ENCODE results near the gene GPR155. TPM values are rescaled to one million over a fixed set of nuclear protein-coding genes. Genes with fewer than 3 reads are reported as not detected.

Gene GPR155
- total RNA-seq (10 to 100 TPM; 15.0 to 25.0 (median 16.5) TPM), polyA plus RNA-seq (10 to 100 TPM in 1 of 2 donors, 1 to 10 TPM in 1; 5.2 to 10.8 TPM), total RNA-seq (42.5 reads per million, percentile 68 among the genes with 10 or more reads in this experiment)

- H3K27ac Mint-ChIP-seq = peak within 1 kb of the TSS; percentile 90 to 100 (median 96)
- peaks cover 41 to 83% (median 73%) of the 10 kb centered on the region in 7 donors for H3K4me1 Mint-ChIP-seq
- peaks cover 6 to 16% (median 12%) of the 10 kb centered on the region in 5 donors for H3K36me3 Mint-ChIP-seq
- H3K27ac ChIP-seq (ENCODE audit: low read depth, low read length) = peak within 1 kb of the TSS; percentile 87
- ChIA-PET POLR2A (interaction anchor here (0.9 to 2.4 kb wide), 16 partner anchors 9 to 201 kb away, joined by 3 to 10 read pairs (median 6); partner anchors contain the start of gene WIPF1), CTCF (interaction anchor here (0.5 to 3.8 kb wide), 4 partner anchors 9 to 158 kb away, joined by 3 to 25 read pairs (median 15); no protein-coding TSS in a partner anchor)
- DNase-seq = peak in 4 of 9 donors; percentile 26 to 62 (median 45)
- H3K27me3 ChIP-seq (ENCODE audit: control insufficient read depth in 2 of 2, insufficient read depth in 2 of 2, low read length in 2 of 2) = no peaks in the 10 kb centered on the region
- no peaks in the 10 kb centered on the region for H3K27me3 Mint-ChIP-seq
- peak within 1 kb of the TSS; percentile 90 for H3K4me3 ChIP-seq (ENCODE audit: low read length)
- peak within 1 kb of the TSS; percentile 92 to 100 (median 98) for H3K4me3 Mint-ChIP-seq
- intact Hi-C loops (cut with micrococcal nuclease) = loop anchor here (1.0 to 5.0 kb wide), 17 partner anchors 9 to 1929 kb away; partner anchors contain the start of genes ATP5MC3 (in 2 of the 2), SCRN3 (in 2 of the 2), ATF2 (in 1 of the 2) and OLA1 (in 1 of the 2)
- no peaks in the 10 kb centered on the region for H3K9me3 ChIP-seq (ENCODE audit: control insufficient read depth in 2 of 3, low read length in 3 of 3)
- H3K36me3 ChIP-seq (ENCODE audit: control insufficient read depth in 2 of 3, insufficient read depth in 3 of 3, low read length in 3 of 3) = peaks cover 0 to 12% (median 4%) of the 10 kb centered on the region in 3 experiments
- peak; percentile 51 for ATAC-seq
- H3K9me3 Mint-ChIP-seq = peaks cover 0 to 3% (median 0%) of the 10 kb centered on the region in 11 donors
- H3K4me1 ChIP-seq (ENCODE audit: control insufficient read depth in 2 of 2, insufficient read depth in 2 of 2, low read length in 2 of 2) = peaks cover 24 to 35% of the 10 kb centered on the region in 2 donors
These were observed at the start of gene GPR155 for GRCh38 chr2:174486563-174487107. Gene GPR155, minus strand, starts transcription at chr2:174487029. Its CDS starts 5,073 bp downstream, at chr2:174481956.

- intact Hi-C loops (cut with micrococcal nuclease) = no loop called here
These were observed 49.2 kb upstream of the GPR155 start for GRCh38 chr2:174535757-174536703.

GRCh38 chr2:174535083-174535482, 48.3 kb upstream of the GPR155 start:
- Histone ChIP-seq H3K36me3 (ENCODE audit: control insufficient read depth in 2 of 3, insufficient read depth in 3 of 3, low read length in 3 of 3) (no peaks in the 10 kb centered on the region), H3K4me1 (ENCODE audit: control insufficient read depth in 2 of 2, insufficient read depth in 2 of 2, low read length in 2 of 2) (no peaks in the 10 kb centered on the region), H3K27ac (ENCODE audit: low read depth, low read length) (no peak overlapping the region), H3K27me3 (ENCODE audit: control insufficient read depth in 2 of 2, insufficient read depth in 2 of 2, low read length in 2 of 2) (no peaks in the 10 kb centered on the region), H3K4me3 (ENCODE audit: low read length) (no peak overlapping the region), H3K9me3 (ENCODE audit: control insufficient read depth in 2 of 3, low read length in 3 of 3) (no peaks in the 10 kb centered on the region)
- intact Hi-C loops (cut with micrococcal nuclease) = no loop called here
- ChIA-PET CTCF (no interaction called here), POLR2A (interaction anchor here (0.7 to 1.7 kb wide), 2 partner anchors 12 to 51 kb away, joined by 4 read pairs; no protein-coding TSS in a partner anchor)
- H3K9me3 Mint-ChIP-seq = no peaks in the 10 kb centered on the region
- peaks cover 0 to 5% (median 0%) of the 10 kb centered on the region in 5 donors for H3K36me3 Mint-ChIP-seq
- H3K27me3 Mint-ChIP-seq = peaks cover 0 to 17% (median 0%) of the 10 kb centered on the region in 5 donors
- no peak overlapping the region for H3K27ac Mint-ChIP-seq
- ATAC-seq (no peak), DNase-seq (no peak)
- no peak overlapping the region for H3K4me3 Mint-ChIP-seq
- H3K4me1 Mint-ChIP-seq = peaks cover 0 to 16% (median 10%) of the 10 kb centered on the region in 7 donors

More at GRCh38 chr2:174535757-174536703, 49.2 kb upstream of the GPR155 start:
- H3K27me3 ChIP-seq (ENCODE audit: control insufficient read depth in 2 of 2, insufficient read depth in 2 of 2, low read length in 2 of 2) = no peaks in the 10 kb centered on the region
- Mint-ChIP-seq H3K9me3 (no peaks in the 10 kb centered on the region), H3K4me3 (no peak overlapping the region), H3K27ac (peak overlapping the region in 1 of 9 donors; percentile 36), H3K27me3 (peaks cover 0 to 13% (median 0%) of the 10 kb centered on the region in 5 donors), H3K4me1 (peaks cover 0 to 16% (median 10%) of the 10 kb centered on the region in 7 donors), H3K36me3 (peaks cover 0 to 5% (median 0%) of the 10 kb centered on the region in 5 donors)
- ChIA-PET POLR2A (interaction anchor here (1.1 to 1.7 kb wide), 2 partner anchors 9 to 11 kb away, joined by 3 to 4 read pairs; no protein-coding TSS in a partner anchor), CTCF (interaction anchor here (0.7 to 1.4 kb wide), 2 partner anchors 20 to 73 kb away, joined by 4 read pairs; no protein-coding TSS in a partner anchor)
- H3K9me3 ChIP-seq (ENCODE audit: control insufficient read depth in 2 of 3, low read length in 3 of 3) = no peaks in the 10 kb centered on the region
- ATAC-seq (no peak), DNase-seq (no peak)
- H3K4me1 ChIP-seq (ENCODE audit: control insufficient read depth in 2 of 2, insufficient read depth in 2 of 2, low read length in 2 of 2) = no peaks in the 10 kb centered on the region
- H3K36me3 ChIP-seq (ENCODE audit: control insufficient read depth in 2 of 3, insufficient read depth in 3 of 3, low read length in 3 of 3) = no peaks in the 10 kb centered on the region
- H3K27ac ChIP-seq (ENCODE audit: low read depth, low read length) = no peak overlapping the region
- no peak overlapping the region for H3K4me3 ChIP-seq (ENCODE audit: low read length)

GRCh38 chr2:174529916-174530315, 43.1 kb upstream of the GPR155 start:
- H3K27me3 ChIP-seq (ENCODE audit: control insufficient read depth in 2 of 2, insufficient read depth in 2 of 2, low read length in 2 of 2) = no peaks in the 10 kb centered on the region
- no peak overlapping the region for H3K4me3 Mint-ChIP-seq
- peaks cover 1 to 10% (median 2%) of the 10 kb centered on the region in 7 donors for H3K4me1 Mint-ChIP-seq
- ChIA-PET POLR2A (no interaction called here), CTCF (no interaction called here)
- no peaks in the 10 kb centered on the region for H3K36me3 ChIP-seq (ENCODE audit: control insufficient read depth in 2 of 3, insufficient read depth in 3 of 3, low read length in 3 of 3)
- H3K4me3 ChIP-seq (ENCODE audit: low read length) = no peak overlapping the region
- intact Hi-C loops (cut with micrococcal nuclease) = no loop called here
- DNase-seq (no peak), ATAC-seq (no peak)
- no peak overlapping the region for H3K27ac Mint-ChIP-seq
- H3K4me1 ChIP-seq (ENCODE audit: control insufficient read depth in 2 of 2, insufficient read depth in 2 of 2, low read length in 2 of 2) = peaks cover 0 to under 1% of the 10 kb centered on the region in 2 donors
- no peak overlapping the region for H3K27ac ChIP-seq (ENCODE audit: low read depth, low read length)
- peaks cover under 1 to 35% (median 24%) of the 10 kb centered on the region in 5 donors for H3K36me3 Mint-ChIP-seq
- peaks cover 0 to 10% (median 0%) of the 10 kb centered on the region in 5 donors for H3K27me3 Mint-ChIP-seq
- H3K9me3 ChIP-seq (ENCODE audit: control insufficient read depth in 2 of 3, low read length in 3 of 3) = peaks cover 0 to 6% (median 0%) of the 10 kb centered on the region in 3 experiments
- H3K9me3 Mint-ChIP-seq = peaks cover 0 to 13% (median 7%) of the 10 kb centered on the region in 11 donors

- intact Hi-C loops (cut with micrococcal nuclease) = no loop called here
- H3K4me1 ChIP-seq (ENCODE audit: control insufficient read depth in 2 of 2, insufficient read depth in 2 of 2, low read length in 2 of 2) = peaks cover 0 to 5% of the 10 kb centered on the region in 2 donors
- H3K9me3 ChIP-seq (ENCODE audit: control insufficient read depth in 2 of 3, low read length in 3 of 3) = peaks cover 0 to 6% (median 0%) of the 10 kb centered on the region in 3 experiments
- H3K36me3 ChIP-seq (ENCODE audit: control insufficient read depth in 2 of 3, insufficient read depth in 3 of 3, low read length in 3 of 3) = no peaks in the 10 kb centered on the region
- POLR2A ChIA-PET = interaction anchor here (0.6 kb wide), 1 partner anchor 194 kb away, joined by 3 read pairs; no protein-coding TSS in a partner anchor
- CTCF ChIA-PET = no interaction called here
- peaks cover 9 to 25% (median 17%) of the 10 kb centered on the region in 7 donors for H3K4me1 Mint-ChIP-seq
- H3K4me3 Mint-ChIP-seq = no peak overlapping the region
- peaks cover 0 to 16% (median 7%) of the 10 kb centered on the region in 11 donors for H3K9me3 Mint-ChIP-seq
- ATAC-seq = no peak
- peaks cover 0 to 10% (median 0%) of the 10 kb centered on the region in 5 donors for H3K27me3 Mint-ChIP-seq
- H3K27me3 ChIP-seq (ENCODE audit: control insufficient read depth in 2 of 2, insufficient read depth in 2 of 2, low read length in 2 of 2) = no peaks in the 10 kb centered on the region
- DNase-seq = no peak
- H3K36me3 Mint-ChIP-seq = peaks cover 5 to 45% (median 30%) of the 10 kb centered on the region in 5 donors
- H3K27ac ChIP-seq (ENCODE audit: low read depth, low read length) = no peak overlapping the region
- H3K27ac Mint-ChIP-seq = no peak overlapping the region
- H3K4me3 ChIP-seq (ENCODE audit: low read length) = no peak overlapping the region
These were observed 41.1 kb upstream of the GPR155 start for GRCh38 chr2:174527959-174528358.

Measured in naive thymus-derived CD4-positive, alpha-beta T cell (primary cell).